ENCODE data around the gene IL10RA. TPM values are rescaled to one million over a fixed set of nuclear protein-coding genes. Genes with fewer than 3 reads are reported as not detected.

The IL10RA gene
- total RNA-seq, 1 experiment from 2014 or later, result 1.7 TPM

GRCh38 chr11:118048472-118049370 lies 62.5 kb downstream of the IL10RA start (continued):
- no peak for TF ChIP-seq MAX (IDR thresholded peaks at IDR 0.05)

GRCh38 chr11:118049771-118050170 lies 63.6 kb downstream of the IL10RA start:
- no peak for TF ChIP-seq ELF1 (IDR thresholded peaks at IDR 0.05; ENCODE audit: borderline replicate concordance, low read depth)
- no peak for TF ChIP-seq SIN3A (IDR thresholded peaks at IDR 0.05; ENCODE audit: low read depth)
- TF ChIP-seq RAD21 (IDR thresholded peaks at IDR 0.05; ENCODE audit: low read depth), result no peak
- TF ChIP-seq EZH2 (IDR thresholded peaks at IDR 0.05), result no peak
- no peak for TF ChIP-seq CBX3 (IDR thresholded peaks at IDR 0.05; ENCODE audit: low read depth)
- TF ChIP-seq FOSL1 (IDR thresholded peaks at IDR 0.05; ENCODE audit: low read depth), result no peak
- no peak for TF ChIP-seq CTCF (IDR thresholded peaks at IDR 0.05 in 2 of 3, conservative IDR thresholded peaks at IDR 0.05 in 1 of 3; ENCODE audit: borderline replicate concordance in 1 of 3, insufficient read depth in 1 of 3, low read depth in 2 of 3, low read length in 2 of 3)
- no peak for TF ChIP-seq SP1 (IDR thresholded peaks at IDR 0.05; ENCODE audit: low read depth)
- no peak for TF ChIP-seq ZBTB33 (IDR thresholded peaks at IDR 0.05; ENCODE audit: extremely low read depth, insufficient replicate concordance, low read length)
- TF ChIP-seq ATF3 (IDR thresholded peaks at IDR 0.05), result no peak
- TF ChIP-seq EZH2phosphoT487 (IDR thresholded peaks at IDR 0.05; ENCODE audit: borderline replicate concordance), result no peak
- TF ChIP-seq TCF7L2 (IDR thresholded peaks at IDR 0.05; ENCODE audit: borderline replicate concordance, extremely low read depth, insufficient read depth, insufficient read length), result no peak
- TF ChIP-seq ZFX (IDR thresholded peaks at IDR 0.05), result no peak
- ChIA-PET RAD21 (ENCODE audit: low non-redundant PET in 1 of 2, low total read pairs in 2 of 2, uncharacterized antibody in 2 of 2, unreplicated experiment in 2 of 2) (no interaction called here), POLR2A (interaction anchor here (0.7 kb wide), 1 partner anchor 34 kb away, joined by 6 read pairs; no protein-coding TSS in a partner anchor)

More at GRCh38 chr11:118049771-118050170, 63.6 kb downstream of the IL10RA start:
- intact Hi-C loops (cut with micrococcal nuclease), result no loop called here
- ATAC-seq (no peak), DNase-seq (ENCODE audit: low read depth, low spot score) (no peak)
- CTCF ChIA-PET, result no interaction called here
- no peak overlapping the region for H3K4me3 ChIP-seq (replicated peaks in 1 of 2; ENCODE audit: low read depth in 1 of 2, low read length in 2 of 2)
- H3K4me2 ChIP-seq (ENCODE audit: low read length), result no peak overlapping the region
- peaks cover 8% of the 10 kb centered on the region; the same call in 1 of the 2 replicates for H3K27me3 ChIP-seq (ENCODE audit: insufficient read depth, low read length)
- H3K79me2 ChIP-seq (ENCODE audit: insufficient read depth, low read length), result no peaks in the 10 kb centered on the region
- H3K9me2 ChIP-seq (ENCODE audit: insufficient read depth), result no peaks in the 10 kb centered on the region
- no peak overlapping the region for H3K27ac ChIP-seq (ENCODE audit: low read depth, low read length)
- no peaks in the 10 kb centered on the region for H3K36me3 ChIP-seq (ENCODE audit: control insufficient read depth in 1 of 2, insufficient read depth in 2 of 2, low read length in 2 of 2)
- no peak overlapping the region for H2AFZ ChIP-seq (ENCODE audit: low read depth, low read length, poor library complexity, severe bottlenecking)
- no TSS peak for BruUV-seq (replicated peaks)
- peaks cover 0 to 6% of the 10 kb centered on the region in 2 experiments; a peak in 2 of 4 replicates for H3K4me1 ChIP-seq (ENCODE audit: control insufficient read depth in 1 of 2, insufficient read depth in 2 of 2, low read length in 2 of 2)
- no peaks in the 10 kb centered on the region for H3K9me3 ChIP-seq (ENCODE audit: control insufficient read depth in 1 of 2, insufficient read depth in 1 of 2, low read depth in 1 of 2, low read length in 2 of 2)
- H4K20me1 ChIP-seq (ENCODE audit: insufficient read depth), result no peaks in the 10 kb centered on the region
- no peak overlapping the region for H3K9ac ChIP-seq (ENCODE audit: low read length)

Measured in HCT116 (cell line).